SK-N-SH (cell line): Measurements from ENCODE around the gene EVL.

Source experiments
- CTCF ChIP-seq: fragments of 200-600 bp; sonication (generic); IDR thresholded peaks from 2 replicates; pipeline ENCODE4 v1.6.1; 2017; ENCODE audit warnings: antibody characterized with exemption, mild to moderate bottlenecking, moderate library complexity
- RAD21 ChIP-seq: IDR thresholded peaks from 2 replicates; pipeline ENCODE4 v1.6.1; 2012; ENCODE audit warnings: mild to moderate bottlenecking, low read length

GRCh38 chr14:100051103-100051502 lies 14.1 kb upstream of the EVL start:
- TF ChIP-seq CTCF (no peak), RAD21 (no peak)
